Right kidney (tissue), 1 donor: ENCODE data around the gene FAM81A.
"Not testable (repeated sequence)": the region's sequence is repeated elsewhere in the genome, so short reads cannot be mapped to it uniquely, and the experiment has no call there.

ENCODE experiments used
- DNase-seq: peaks from one replicate; pipeline ENCODE4 v3.0.0-alpha.2; 2016

Gene FAM81A

GRCh38 chr15:59475161-59475560 is 37.2 kb downstream of the FAM81A start:
- DNase-seq, result not testable (repeated sequence)

- no peak for DNase-seq
Measured at GRCh38 chr15:59484399-59484798, 46.4 kb downstream of the FAM81A start.

GRCh38 chr15:59485036-59485435 is 47.0 kb downstream of the FAM81A start:
- no peak for DNase-seq

- not testable (repeated sequence) for DNase-seq
Measured at GRCh38 chr15:59489485-59489884, 51.5 kb downstream of the FAM81A start.

GRCh38 chr15:59491062-59491461 is 53.1 kb downstream of the FAM81A start:
- no peak for DNase-seq

- peak; percentile 62 for DNase-seq
Measured at GRCh38 chr15:59492389-59493377, 54.7 kb downstream of the FAM81A start.

- DNase-seq, result no peak
Measured at GRCh38 chr15:59501597-59501996, 63.6 kb downstream of the FAM81A start.

- DNase-seq, result no peak
Measured at GRCh38 chr15:59515190-59515589, 77.2 kb downstream of the FAM81A start.

GRCh38 chr15:59516655-59517461 is 78.9 kb downstream of the FAM81A start:
- DNase-seq, result no peak

GRCh38 chr15:59519329-59519728 is 81.3 kb downstream of the FAM81A start:
- no peak for DNase-seq

- DNase-seq, result no peak
Measured at GRCh38 chr15:59521443-59521842, 83.5 kb downstream of the FAM81A start.

GRCh38 chr15:59522988-59523461 is 85.0 kb downstream of the FAM81A start:
- no peak for DNase-seq

- no peak for DNase-seq
Measured at GRCh38 chr15:59523702-59524101, 85.7 kb downstream of the FAM81A start.

- DNase-seq, result no peak
Measured at GRCh38 chr15:59524331-59524731, 86.3 kb downstream of the FAM81A start.

GRCh38 chr15:59526466-59526865 is 88.5 kb downstream of the FAM81A start:
- not testable (repeated sequence) for DNase-seq

GRCh38 chr15:59528429-59528828 is 90.4 kb downstream of the FAM81A start:
- DNase-seq, result no peak

- DNase-seq, result peak; percentile 61
Measured at GRCh38 chr15:59528961-59529402, 91.0 kb downstream of the FAM81A start.

- DNase-seq, result no peak
Measured at GRCh38 chr15:59531066-59531675, 93.2 kb downstream of the FAM81A start.

GRCh38 chr15:59532770-59533379 is 94.9 kb downstream of the FAM81A start:
- DNase-seq, result peak; percentile 25

- no peak for DNase-seq
Measured at GRCh38 chr15:59536553-59536952, 98.6 kb downstream of the FAM81A start.

GRCh38 chr15:59537403-59537802 is 99.4 kb downstream of the FAM81A start:
- no peak for DNase-seq

GRCh38 chr15:59538494-59538893 is 100.5 kb downstream of the FAM81A start:
- no peak for DNase-seq
